Psoas muscle (tissue), 8 donors: ENCODE data around the gene POLD3. TPM values are rescaled to one million over a fixed set of nuclear protein-coding genes. Genes with fewer than 3 reads are reported as not detected.

Source experiments
- ATAC-seq, 4 donors: fragments of 200-7000 bp; cut with Tn5 transposase; one replicate each; pipeline ENCODE4 v1.9.1; 2020; ENCODE audit warnings: moderate library complexity in 3 of 4, mild to moderate bottlenecking in 2 of 4
- DNase-seq, 2 donors: peaks; one replicate each; pipeline ENCODE4 v3.0.0-alpha.2; 2020
- H3K27ac ChIP-seq: fragments of 200-600 bp; one replicate; pipeline ENCODE4 v1.8.0; 2022
- H3K27me3 ChIP-seq, 3 donors: fragments of 200-600 bp in 1 of 3; one replicate each; pipeline versions ENCODE4 v1.6.1 to v1.8.0; 2013 to 2022; ENCODE audit warnings: low read length in 2 of 3, mild to moderate bottlenecking in 2 of 3, moderate library complexity in 1 of 3; ENCODE audit not compliant: insufficient read depth in 3 of 3
- H3K36me3 ChIP-seq, 2 donors: fragments of 200-600 bp in 1 of 2; one replicate each; pipeline versions ENCODE4 v1.6.1 to v1.8.0; 2013 to 2022; ENCODE audit warnings: low read depth in 1 of 2, mild to moderate bottlenecking in 1 of 2, moderate library complexity in 1 of 2; ENCODE audit not compliant: insufficient read depth in 1 of 2
- H3K4me1 ChIP-seq: fragments of 200-600 bp; one replicate; pipeline ENCODE4 v1.8.0; 2022
- H3K4me3 ChIP-seq: fragments of 200-600 bp; one replicate; pipeline ENCODE4 v1.8.0; 2022; ENCODE audit warnings: mild to moderate bottlenecking
- H3K9me3 ChIP-seq: fragments of 200-600 bp; one replicate; pipeline ENCODE4 v1.8.0; 2022
- CTCF ChIP-seq: fragments of 200-600 bp; IDR thresholded peaks from one replicate; pipeline ENCODE4 v1.8.0; 2022; ENCODE audit warnings: antibody characterized with exemption
- WGBS, 3 donors: extraction: QIAGEN DNeasy Blood & Tissue Kit; methylation state at CpG; one replicate each; pipeline versions ENCODE4 v1.1.6 to v1.1.7; 2013; 5-methylcytosine and 5-hydroxymethylcytosine counted together
- intact Hi-C, 2 donors: fragments of 100-400 bp; cut with DNase I; formaldehyde crosslinking; loops; one replicate each; pipeline versions ENCODE4 v1.11.0 to v1.14.2; 2022
- polyA plus RNA-seq, 3 donors: library from polyadenylated mRNA; stranded (reverse); fragments of 200-250 nt; gene quantifications; one replicate each; pipeline ENCODE4 v1.2.3, GENCODE V29; 2013
- total RNA-seq, 4 donors: library from RNA; stranded (reverse); fragmentation: NEBNext Ultra II Directional in 2 of 4; extraction: Animal tissue kit (Norgen Biotek cat#: 25700) in 2 of 4; gene quantifications; one replicate each; pipeline versions ENCODE4 v1.2.1 to v1.2.4, GENCODE V29; 2021 to 2023
- donor health status: healthy with polysubstance abuse.
- donor health status: DM: no; HTN: no; CAD: no; lungs with moderate emphysema.
- donor health status: Bipolar disorder and iron deficiency.
- donor health status: healthy.
- donor health status: DM: yes; HTN: yes; CAD: no.
- donor health status: DM: no; HTN: no; CAD: no.
- donor health status: DM: no; HTN: no; CAD: no.
- donor health status: DM: yes; HTN: yes; CAD: no.

Gene POLD3
- total and polyA plus RNA-seq, 7 donors = 7.0 to 10.2 (median 7.8) TPM

- intact Hi-C loops = no loop called here
- DNase-seq = no peak
- no peak for ATAC-seq
- WGBS, 3 donors = 87 to 92% (median 87%) methylated on average over 4 of the region's 4 CpGs
- Histone ChIP-seq H3K27me3 (no peaks in the 10 kb centered on the region), H3K4me3 (no peak overlapping the region), H3K27ac (no peak overlapping the region), H3K36me3 (no peaks in the 10 kb centered on the region), H3K4me1 (no peaks in the 10 kb centered on the region), H3K9me3 (no peaks in the 10 kb centered on the region)
- no peak for TF ChIP-seq CTCF
These were observed 70.2 kb downstream of the POLD3 start for GRCh38 chr11:74662487-74663103.

GRCh38 chr11:74663315-74663714 lies 70.9 kb downstream of the POLD3 start:
- TF ChIP-seq CTCF = no peak
- Histone ChIP-seq H3K36me3 (no peaks in the 10 kb centered on the region), H3K4me1 (no peaks in the 10 kb centered on the region), H3K27ac (no peak overlapping the region), H3K4me3 (no peak overlapping the region), H3K27me3 (no peaks in the 10 kb centered on the region), H3K9me3 (no peaks in the 10 kb centered on the region)
- intact Hi-C loops = no loop called here
- DNase-seq (no peak), ATAC-seq (no peak)
- 38 to 61% (median 48%) methylated on average over 1 of the region's 1 CpG for WGBS, 3 donors

GRCh38 chr11:74669211-74670160 lies 77.1 kb downstream of the POLD3 start:
- Histone ChIP-seq H3K27ac (no peak overlapping the region), H3K9me3 (no peaks in the 10 kb centered on the region), H3K4me3 (no peak overlapping the region), H3K27me3 (no peaks in the 10 kb centered on the region), H3K36me3 (no peaks in the 10 kb centered on the region), H3K4me1 (peaks cover 17% of the 10 kb centered on the region)
- DNase-seq (no peak), ATAC-seq (no peak)
- no peak for TF ChIP-seq CTCF
- intact Hi-C loops = loop anchor here in 1 of 2 donors (5.0 kb wide), 1 partner anchor 32 kb away; no protein-coding TSS in a partner anchor
- WGBS, 3 donors = 69 to 87% (median 73%) methylated on average over 17 of the region's 17 CpGs

- no peak for ATAC-seq
These were observed 77.8 kb downstream of the POLD3 start for GRCh38 chr11:74670171-74670570.

More at GRCh38 chr11:74670171-74670570, 77.8 kb downstream of the POLD3 start:
- H3K27me3 ChIP-seq = no peaks in the 10 kb centered on the region
- H3K9me3 ChIP-seq = no peaks in the 10 kb centered on the region
- H3K27ac ChIP-seq = no peak overlapping the region
- intact Hi-C loops = loop anchor here in 1 of 2 donors (5.0 kb wide), 1 partner anchor 33 kb away; no protein-coding TSS in a partner anchor
- peaks cover 17% of the 10 kb centered on the region for H3K4me1 ChIP-seq
- no peaks in the 10 kb centered on the region for H3K36me3 ChIP-seq
- TF ChIP-seq CTCF = no peak
- no peak for DNase-seq
- 73 to 82% (median 78%) methylated on average over 7 of the region's 7 CpGs for WGBS, 3 donors
- no peak overlapping the region for H3K4me3 ChIP-seq
